ENCODE results near the gene STRN3.
"Not testable (repeated sequence)": the region's sequence is repeated elsewhere in the genome, so short reads cannot be mapped to it uniquely, and the experiment has no call there.

- TF ChIP-seq CTCF, POLR2A (IDR thresholded peaks at IDR 0.05): not testable (repeated sequence)
Measured at GRCh38 chr14:31004007-31004406, 22.2 kb downstream of the STRN3 start.

All from right lobe of liver (tissue), 4 donors.